Urinary bladder (tissue), 4 donors: ENCODE measurements around the gene NAP1L4. TPM values are rescaled to one million over a fixed set of nuclear protein-coding genes. Genes with fewer than 3 reads are reported as not detected.

Source experiments
- DNase-seq: peaks from one replicate; pipeline ENCODE4 v3.0.0-alpha.2; 2015; ENCODE audit errors: extremely low spot score
- H3K27ac ChIP-seq: one replicate; pipeline ENCODE4 v1.5.1; 2013; ENCODE audit warnings: low read depth, mild to moderate bottlenecking, moderate library complexity
- H3K36me3 ChIP-seq: one replicate; pipeline ENCODE4 v1.6.1; 2013; ENCODE audit warnings: mild to moderate bottlenecking, moderate library complexity; ENCODE audit not compliant: insufficient read depth
- H3K4me1 ChIP-seq: one replicate; pipeline ENCODE4 v1.6.1; 2013; ENCODE audit warnings: mild to moderate bottlenecking, moderate library complexity; ENCODE audit not compliant: insufficient read depth
- H3K4me3 ChIP-seq: one replicate; pipeline ENCODE4 v1.5.1; 2013; ENCODE audit warnings: low read depth, low read length
- WGBS: extraction: QIAGEN DNeasy Blood & Tissue Kit; methylation state at CpG from one replicate; pipeline ENCODE4 v1.1.7; 2013; 5-methylcytosine and 5-hydroxymethylcytosine counted together
- polyA plus RNA-seq: library from polyadenylated mRNA; stranded (reverse); fragments of 200-250 nt; gene quantifications from one replicate; pipeline ENCODE4 v1.2.3, GENCODE V29; 2013
- total RNA-seq: library from RNA; depleted of rRNA; stranded (reverse); fragments of >200 nt; gene quantifications from one replicate; pipeline ENCODE4 v1.2.3, GENCODE V29; 2014
- donor health status: healthy with polysubstance abuse.
- donor health status: healthy.

NAP1L4 gene
- total and polyA plus RNA-seq, 2 donors, result 86.9 to 154 TPM

GRCh38 chr11:2977113-2977512 is 15.0 kb downstream of the NAP1L4 start:
- DNase-seq, result no peak
- H3K27ac ChIP-seq, result no peak overlapping the region
- H3K36me3 ChIP-seq, result peaks cover 5% of the 10 kb centered on the region
- 86% methylated on average over 7 of the region's 7 CpGs for WGBS
- H3K4me1 ChIP-seq, result no peaks in the 10 kb centered on the region
- H3K4me3 ChIP-seq, result no peak overlapping the region

- Histone ChIP-seq H3K4me1 (no peaks in the 10 kb centered on the region), H3K27ac (no peak overlapping the region), H3K36me3 (peaks cover 5% of the 10 kb centered on the region), H3K4me3 (no peak overlapping the region)
- no peak for DNase-seq
- 85% methylated on average over 6 of the region's 6 CpGs for WGBS
These were observed 15.7 kb downstream of the NAP1L4 start for GRCh38 chr11:2976294-2977063.

- peaks cover 5% of the 10 kb centered on the region for H3K36me3 ChIP-seq
- H3K4me1 ChIP-seq, result no peaks in the 10 kb centered on the region
- no peak for DNase-seq
- H3K4me3 ChIP-seq, result no peak overlapping the region
- 86% methylated on average over 4 of the region's 4 CpGs for WGBS
- no peak overlapping the region for H3K27ac ChIP-seq
These were observed 16.5 kb downstream of the NAP1L4 start for GRCh38 chr11:2975594-2975993.

- peaks cover 5% of the 10 kb centered on the region for H3K36me3 ChIP-seq
- no peaks in the 10 kb centered on the region for H3K4me1 ChIP-seq
- H3K27ac ChIP-seq, result no peak overlapping the region
- DNase-seq, result no peak
- WGBS, result 97% methylated on average over 3 of the region's 3 CpGs
- H3K4me3 ChIP-seq, result no peak overlapping the region
These were observed 17.9 kb downstream of the NAP1L4 start for GRCh38 chr11:2974272-2974671.

- H3K36me3 ChIP-seq, result no peaks in the 10 kb centered on the region
- WGBS, result 69% methylated on average over 6 of the region's 6 CpGs
These were observed 23.7 kb downstream of the NAP1L4 start for GRCh38 chr11:2968341-2968900.

GRCh38 chr11:2964782-2965181 is 27.3 kb downstream of the NAP1L4 start:
- no peak for DNase-seq
- 85% methylated on average over 4 of the region's 4 CpGs for WGBS
- H3K4me1 ChIP-seq, result no peaks in the 10 kb centered on the region
- no peaks in the 10 kb centered on the region for H3K36me3 ChIP-seq
- no peak overlapping the region for H3K27ac ChIP-seq
- no peak overlapping the region for H3K4me3 ChIP-seq

More at GRCh38 chr11:2968341-2968900, 23.7 kb downstream of the NAP1L4 start:
- no peak overlapping the region for H3K4me3 ChIP-seq
- no peak overlapping the region for H3K27ac ChIP-seq
- no peaks in the 10 kb centered on the region for H3K4me1 ChIP-seq
- DNase-seq, result no peak

GRCh38 chr11:2963761-2964160 is 28.4 kb downstream of the NAP1L4 start:
- 87% methylated on average over 6 of the region's 6 CpGs for WGBS
- Histone ChIP-seq H3K4me3 (no peak overlapping the region), H3K27ac (no peak overlapping the region), H3K4me1 (no peaks in the 10 kb centered on the region), H3K36me3 (peaks cover 2% of the 10 kb centered on the region)
- no peak for DNase-seq

- DNase-seq, result no peak
- 83% methylated on average over 7 of the region's 7 CpGs for WGBS
- H3K4me1 ChIP-seq, result no peaks in the 10 kb centered on the region
- H3K27ac ChIP-seq, result no peak overlapping the region
- H3K4me3 ChIP-seq, result no peak overlapping the region
- peaks cover 2% of the 10 kb centered on the region for H3K36me3 ChIP-seq
These were observed 28.9 kb downstream of the NAP1L4 start for GRCh38 chr11:2963112-2963754.

- Histone ChIP-seq H3K36me3 (peaks cover 5% of the 10 kb centered on the region), H3K4me1 (no peaks in the 10 kb centered on the region), H3K27ac (no peak overlapping the region), H3K4me3 (no peak overlapping the region)
- WGBS, result 75% methylated on average over 5 of the region's 5 CpGs
- no peak for DNase-seq
These were observed 31.0 kb downstream of the NAP1L4 start for GRCh38 chr11:2961080-2961479.

- H3K27ac ChIP-seq, result no peak overlapping the region
- no peak for DNase-seq
- 92% methylated on average over 7 of the region's 7 CpGs for WGBS
- no peaks in the 10 kb centered on the region for H3K4me1 ChIP-seq
- no peak overlapping the region for H3K4me3 ChIP-seq
- H3K36me3 ChIP-seq, result peaks cover 5% of the 10 kb centered on the region
These were observed 32.0 kb downstream of the NAP1L4 start for GRCh38 chr11:2960139-2960538.

- Histone ChIP-seq H3K4me3 (no peak overlapping the region), H3K36me3 (peaks cover 5% of the 10 kb centered on the region), H3K27ac (no peak overlapping the region), H3K4me1 (no peaks in the 10 kb centered on the region)
- DNase-seq, result no peak
- WGBS, result 87% methylated on average over 3 of the region's 3 CpGs
These were observed 33.9 kb downstream of the NAP1L4 start for GRCh38 chr11:2958251-2958650.

GRCh38 chr11:2955906-2956476 is 36.1 kb downstream of the NAP1L4 start:
- WGBS, result 79% methylated on average over 6 of the region's 6 CpGs
- peaks cover 6% of the 10 kb centered on the region for H3K36me3 ChIP-seq
- DNase-seq, result no peak

GRCh38 chr11:2954263-2954662 is 37.9 kb downstream of the NAP1L4 start:
- no peaks in the 10 kb centered on the region for H3K4me1 ChIP-seq
- DNase-seq, result no peak
- H3K36me3 ChIP-seq, result peaks cover 6% of the 10 kb centered on the region
- 90% methylated on average over 6 of the region's 6 CpGs for WGBS
- H3K27ac ChIP-seq, result no peak overlapping the region
- no peak overlapping the region for H3K4me3 ChIP-seq

More at GRCh38 chr11:2955906-2956476, 36.1 kb downstream of the NAP1L4 start:
- Histone ChIP-seq H3K4me1 (no peaks in the 10 kb centered on the region), H3K27ac (no peak overlapping the region), H3K4me3 (no peak overlapping the region)

GRCh38 chr11:2952290-2952689 is 39.8 kb downstream of the NAP1L4 start:
- Histone ChIP-seq H3K4me3 (no peak overlapping the region), H3K4me1 (no peaks in the 10 kb centered on the region), H3K36me3 (peaks cover 2% of the 10 kb centered on the region), H3K27ac (no peak overlapping the region)
- DNase-seq, result no peak
- WGBS, result 65% methylated on average over 6 of the region's 6 CpGs
